Measurements from ENCODE around the gene DOK5. TPM values are rescaled to one million over a fixed set of nuclear protein-coding genes. Genes with fewer than 3 reads are reported as not detected.

The DOK5 gene
- total and polyA plus RNA-seq, 2 of the 4 experiments (the other 2 are of a cell fraction): 2.8 to 3.9 TPM

DNA sequence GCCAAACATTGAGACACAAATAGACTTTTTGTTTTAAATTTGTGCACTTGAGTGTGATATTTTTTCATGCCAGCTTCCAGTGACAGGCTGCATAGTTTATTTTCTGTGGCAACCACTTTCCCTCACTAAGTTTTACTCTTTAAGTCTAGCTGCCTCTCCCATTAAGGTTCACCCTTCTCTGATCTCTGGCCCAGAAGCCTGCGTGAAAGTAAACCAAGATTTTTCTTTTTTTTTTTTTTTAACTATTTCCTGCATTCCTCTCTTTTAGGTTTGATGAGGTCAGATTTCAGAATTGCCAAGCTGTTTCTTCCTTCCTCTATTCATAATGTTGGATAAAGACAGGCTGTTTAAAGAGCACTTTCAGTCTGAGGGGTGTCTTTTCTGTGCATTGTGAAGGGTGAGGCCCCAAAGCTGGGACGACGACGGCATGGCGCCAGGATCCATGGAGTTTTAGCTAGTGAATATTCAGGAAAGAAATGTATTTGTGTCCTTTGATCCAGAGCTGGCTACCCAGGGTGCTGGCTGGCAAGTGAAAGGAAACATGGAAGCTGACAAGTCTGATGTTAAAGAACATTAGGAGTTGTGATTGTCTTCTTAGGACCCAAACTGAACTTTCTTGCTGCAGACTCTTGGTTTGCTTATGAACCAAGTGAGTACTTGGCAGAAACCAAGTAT, 50.7 kb downstream of the DOK5 start:
- no peak overlapping the region; the same call in 1 of the 2 replicates for H3K4me2 ChIP-seq (ENCODE audit: low read depth, low read length)
- H3K4ac ChIP-seq (ENCODE audit: low read depth, low read length): no peak overlapping the region
- 14% methylated on average over 4 of the region's 5 CpGs; no CpG with 5 or more reads in 1 of the 2 experiments for WGBS, 2 experiments (ENCODE audit: extremely low coverage in 2 of 2, insufficient read length in 1 of 2)
- no peak overlapping the region for H3K23ac ChIP-seq (ENCODE audit: low read depth, low read length)
- H2BK120ac ChIP-seq (ENCODE audit: low read depth, low read length): no peak overlapping the region
- in situ Hi-C loops (cut with MboI; ENCODE audit: low sequenced_read_pairs): no loop called here
- no peaks in the 10 kb centered on the region for H3K9me1 ChIP-seq (ENCODE audit: insufficient read depth, low read length)
- no peak overlapping the region for H2AK9ac ChIP-seq (replicated peaks; ENCODE audit: low read depth, low read length, poor library complexity)
- no peak overlapping the region for H3K56ac ChIP-seq (ENCODE audit: extremely low read depth, insufficient read depth, low read length)
- H2BK5ac ChIP-seq (ENCODE audit: low read depth, low read length, poor library complexity, severe bottlenecking): no peak overlapping the region
- H2BK15ac ChIP-seq (ENCODE audit: low read depth, low read length): no peak overlapping the region
- intact Hi-C loops (cut with micrococcal nuclease): no loop called here
- no peaks in the 10 kb centered on the region for H4K20me1 ChIP-seq (ENCODE audit: insufficient read depth, low read length)
- CTCF ChIA-PET: no interaction called here
- TF ChIP-seq USF2 (IDR thresholded peaks at IDR 0.05; ENCODE audit: low read depth, low read length): no peak
- no peak for TF ChIP-seq RFX5 (IDR thresholded peaks at IDR 0.05; ENCODE audit: low read depth, low read length)
- no peak for TF ChIP-seq CHD1 (IDR thresholded peaks at IDR 0.05; ENCODE audit: low read depth, low read length)
- TF ChIP-seq MAZ (IDR thresholded peaks at IDR 0.05; ENCODE audit: borderline replicate concordance, low read depth, low read length): no peak
- no peak for TF ChIP-seq CEBPB (IDR thresholded peaks at IDR 0.05; ENCODE audit: low read depth, low read length)
- no peak for TF ChIP-seq RAD21 (IDR thresholded peaks at IDR 0.05; ENCODE audit: low read length)
- no peak for TF ChIP-seq POLR2A (IDR thresholded peaks at IDR 0.05; ENCODE audit: low read depth, low read length)
- no peak for TF ChIP-seq MAFK (IDR thresholded peaks at IDR 0.05; ENCODE audit: low read depth, low read length)
- no peak for TF ChIP-seq BHLHE40 (IDR thresholded peaks at IDR 0.05; ENCODE audit: low read depth, low read length)
- TF ChIP-seq MXI1 (IDR thresholded peaks at IDR 0.05; ENCODE audit: borderline replicate concordance, low read depth, low read length): no peak
- TF ChIP-seq, protein P1, sequence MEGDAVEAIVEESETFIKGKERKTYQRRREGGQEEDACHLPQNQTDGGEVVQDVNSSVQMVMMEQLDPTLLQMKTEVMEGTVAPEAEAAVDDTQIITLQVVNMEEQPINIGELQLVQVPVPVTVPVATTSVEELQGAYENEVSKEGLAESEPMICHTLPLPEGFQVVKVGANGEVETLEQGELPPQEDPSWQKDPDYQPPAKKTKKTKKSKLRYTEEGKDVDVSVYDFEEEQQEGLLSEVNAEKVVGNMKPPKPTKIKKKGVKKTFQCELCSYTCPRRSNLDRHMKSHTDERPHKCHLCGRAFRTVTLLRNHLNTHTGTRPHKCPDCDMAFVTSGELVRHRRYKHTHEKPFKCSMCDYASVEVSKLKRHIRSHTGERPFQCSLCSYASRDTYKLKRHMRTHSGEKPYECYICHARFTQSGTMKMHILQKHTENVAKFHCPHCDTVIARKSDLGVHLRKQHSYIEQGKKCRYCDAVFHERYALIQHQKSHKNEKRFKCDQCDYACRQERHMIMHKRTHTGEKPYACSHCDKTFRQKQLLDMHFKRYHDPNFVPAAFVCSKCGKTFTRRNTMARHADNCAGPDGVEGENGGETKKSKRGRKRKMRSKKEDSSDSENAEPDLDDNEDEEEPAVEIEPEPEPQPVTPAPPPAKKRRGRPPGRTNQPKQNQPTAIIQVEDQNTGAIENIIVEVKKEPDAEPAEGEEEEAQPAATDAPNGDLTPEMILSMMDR (conservative IDR thresholded peaks at IDR 0.05; ENCODE audit: low read depth, low read length): no peak
- H4K91ac ChIP-seq (ENCODE audit: insufficient read depth, low read depth, low read length): no peak overlapping the region
- H3K27ac ChIP-seq (ENCODE audit: insufficient read depth, low read length): peak overlapping the region; percentile 71; the same call in 1 of the 2 replicates
- POLR2A ChIA-PET (ENCODE audit: unreplicated experiment): interaction anchor here (0.5 kb wide), 1 partner anchor 119 kb away, joined by 3 read pairs; no protein-coding TSS in a partner anchor
- H3K4me1 ChIP-seq (ENCODE audit: control insufficient read depth, insufficient read depth, low read length): no peaks in the 10 kb centered on the region; the same call in 1 of the 2 replicates
- H3K18ac ChIP-seq (ENCODE audit: low read depth, low read length): no peak overlapping the region; the same call in 1 of the 2 replicates
- no peak overlapping the region for H2AK5ac ChIP-seq (ENCODE audit: low read depth, low read length)
- H3K14ac ChIP-seq (replicated peaks; ENCODE audit: low read depth, low read length): no peak overlapping the region
- H3K4me3 ChIP-seq (ENCODE audit: insufficient read depth, low read depth, low read length): no peak overlapping the region
- H3K9me3 ChIP-seq (ENCODE audit: control insufficient read depth, insufficient read depth, low read length): no peaks in the 10 kb centered on the region
- H2AFZ ChIP-seq (replicated peaks; ENCODE audit: low read length, poor library complexity): no peak overlapping the region
- dilution Hi-C loops (cut with HindIII; ENCODE audit: low sequenced_read_pairs, unreplicated experiment): no loop called here
- H2BK20ac ChIP-seq (ENCODE audit: low read depth, low read length): no peak overlapping the region
- no TSS peak for BruUV-seq (replicated peaks)
- no peak for DNase-seq
- H4K8ac ChIP-seq (ENCODE audit: low read depth in 2 of 2, low read length in 2 of 2): no peak overlapping the region
- no peaks in the 10 kb centered on the region for H3K27me3 ChIP-seq (ENCODE audit: control insufficient read depth, insufficient read depth, low read length)
- no peaks in the 10 kb centered on the region for H3K36me3 ChIP-seq (ENCODE audit: control insufficient read depth, insufficient read depth, low read length)
- H3K9ac ChIP-seq (ENCODE audit: low read depth, low read length): no peak overlapping the region
- no peak overlapping the region; the same call in 1 of the 2 replicates for H4K5ac ChIP-seq (ENCODE audit: low read depth, low read length)
- H3K79me1 ChIP-seq (ENCODE audit: low read depth in 1 of 2, low read length in 2 of 2): no peaks in the 10 kb centered on the region
- ATAC-seq (ENCODE audit: low read depth): no peak
